Tibial artery (tissue), 4 donors: ENCODE data around the gene GPR55.

Source experiments
- DNase-seq, 2 donors: peaks; one replicate each; pipeline ENCODE4 v3.0.0-alpha.2; 2019
- H3K27ac ChIP-seq, 2 donors: fragments of 200-600 bp; sonication (generic) in 1 of 2; 1 replicate in 1 of 2; 2 replicates in 1 of 2; pipeline ENCODE4 v1.5.1; 2018 to 2019; ENCODE audit warnings: mild to moderate bottlenecking in 1 of 2
- H3K27me3 ChIP-seq, 2 donors: fragments of 200-600 bp; sonication (generic) in 1 of 2; one replicate each; pipeline versions ENCODE4 v1.5.1 to v1.6.0; 2016 to 2019
- H3K36me3 ChIP-seq, 3 donors: fragments of 200-600 bp; sonication (generic) in 2 of 3; one replicate each; pipeline ENCODE4 v1.5.1; 2016 to 2019; ENCODE audit warnings: mild to moderate bottlenecking in 2 of 3
- H3K4me1 ChIP-seq, 4 donors: fragments of 200-600 bp; sonication (generic) in 2 of 4; 1 replicate in 3 of 4; 2 replicates in 1 of 4; pipeline ENCODE4 v1.5.1; 2016 to 2019
- H3K4me3 ChIP-seq, 2 donors: fragments of 200-600 bp; sonication (generic) in 1 of 2; 1 replicate in 1 of 2; 2 replicates in 1 of 2; pipeline ENCODE4 v1.5.1; 2018 to 2019; ENCODE audit warnings: mild to moderate bottlenecking in 2 of 2
- H3K9me3 ChIP-seq, 3 donors: fragments of 200-600 bp; sonication (generic) in 1 of 3; one replicate each; pipeline ENCODE4 v1.5.1; 2016 to 2019
- intact Hi-C: fragments of 100-400 bp; cut with DNase I; formaldehyde crosslinking; loops from one replicate; pipeline ENCODE4 v1.15.0; 2023; ENCODE audit warnings: low total_unique reads
- TF ChIP-seq, protein P1 (sequence below), 2 experiments: fragments of 200-600 bp in 1 of 2; fragments of 450-650 bp in 1 of 2; IDR thresholded peaks; one replicate each; pipeline ENCODE4 v1.5.1; 2017 to 2019; ENCODE audit warnings: antibody characterized with exemption in 2 of 2, mild to moderate bottlenecking in 1 of 2, moderate library complexity in 1 of 2

Gene GPR55

DNA sequence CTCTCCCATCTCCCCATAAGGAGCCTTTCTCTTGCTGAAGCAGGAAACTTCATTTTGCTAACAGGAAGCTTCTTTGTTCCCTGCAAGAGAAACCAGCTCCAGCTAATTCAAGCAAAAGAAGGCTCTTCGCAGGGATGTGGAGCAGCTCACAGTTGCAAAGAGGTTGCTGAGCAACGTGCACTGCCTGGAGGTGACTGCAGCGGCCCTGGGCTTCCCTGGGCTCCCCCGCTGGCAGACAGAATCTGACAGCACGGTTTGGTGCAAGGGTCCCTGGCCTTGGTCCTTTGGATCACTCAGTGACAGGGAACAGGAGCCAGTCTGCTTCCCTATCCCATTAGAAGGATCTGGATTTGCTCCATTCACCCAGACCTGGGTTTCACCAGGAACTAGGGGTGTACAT, 25.8 kb downstream of the GPR55 start:
- no peaks in the 10 kb centered on the region for H3K4me1 ChIP-seq

DNA sequence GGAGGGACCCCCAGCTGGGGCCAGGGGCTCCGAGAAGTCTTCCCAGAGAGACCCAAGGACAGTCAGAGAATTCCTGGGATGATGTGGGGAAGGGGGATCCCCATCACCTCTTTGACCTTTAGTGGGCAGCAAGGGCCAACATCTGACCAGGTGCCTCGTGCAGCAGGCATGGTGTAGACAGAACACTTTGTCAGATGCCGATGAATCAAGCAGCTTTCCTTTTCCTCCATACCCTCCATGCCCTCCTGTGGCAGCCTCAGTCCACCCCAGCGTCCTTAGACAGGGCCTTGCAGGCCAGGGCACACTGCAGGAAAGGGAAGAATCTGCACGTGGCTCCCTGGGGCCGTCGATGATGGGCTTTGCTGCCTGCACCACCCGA, 26.3 kb downstream of the GPR55 start:
- Histone ChIP-seq H3K4me1 (no peaks in the 10 kb centered on the region), H3K27ac (no peak overlapping the region), H3K27me3 (peaks cover 0 to 42% of the 10 kb centered on the region in 2 donors), H3K9me3 (no peaks in the 10 kb centered on the region), H3K36me3 (no peaks in the 10 kb centered on the region), H3K4me3 (no peak overlapping the region)
- intact Hi-C loops, result no loop called here
- peak in 1 of 2 donors; percentile 54 for DNase-seq
- TF ChIP-seq, protein P1, sequence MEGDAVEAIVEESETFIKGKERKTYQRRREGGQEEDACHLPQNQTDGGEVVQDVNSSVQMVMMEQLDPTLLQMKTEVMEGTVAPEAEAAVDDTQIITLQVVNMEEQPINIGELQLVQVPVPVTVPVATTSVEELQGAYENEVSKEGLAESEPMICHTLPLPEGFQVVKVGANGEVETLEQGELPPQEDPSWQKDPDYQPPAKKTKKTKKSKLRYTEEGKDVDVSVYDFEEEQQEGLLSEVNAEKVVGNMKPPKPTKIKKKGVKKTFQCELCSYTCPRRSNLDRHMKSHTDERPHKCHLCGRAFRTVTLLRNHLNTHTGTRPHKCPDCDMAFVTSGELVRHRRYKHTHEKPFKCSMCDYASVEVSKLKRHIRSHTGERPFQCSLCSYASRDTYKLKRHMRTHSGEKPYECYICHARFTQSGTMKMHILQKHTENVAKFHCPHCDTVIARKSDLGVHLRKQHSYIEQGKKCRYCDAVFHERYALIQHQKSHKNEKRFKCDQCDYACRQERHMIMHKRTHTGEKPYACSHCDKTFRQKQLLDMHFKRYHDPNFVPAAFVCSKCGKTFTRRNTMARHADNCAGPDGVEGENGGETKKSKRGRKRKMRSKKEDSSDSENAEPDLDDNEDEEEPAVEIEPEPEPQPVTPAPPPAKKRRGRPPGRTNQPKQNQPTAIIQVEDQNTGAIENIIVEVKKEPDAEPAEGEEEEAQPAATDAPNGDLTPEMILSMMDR (IDR thresholded peaks at IDR 0.05), result no peak

More for the DNA sequence above, 25.8 kb downstream of the GPR55 start:
- H3K36me3 ChIP-seq, result no peaks in the 10 kb centered on the region
- no peak overlapping the region for H3K27ac ChIP-seq
- no peak overlapping the region for H3K4me3 ChIP-seq
- TF ChIP-seq, protein P1 (IDR thresholded peaks at IDR 0.05), result no peak
- H3K9me3 ChIP-seq, result no peaks in the 10 kb centered on the region
- DNase-seq, result peak in 1 of 2 donors; percentile 15
- peaks cover 0 to 40% of the 10 kb centered on the region in 2 donors for H3K27me3 ChIP-seq
- intact Hi-C loops, result no loop called here

DNA sequence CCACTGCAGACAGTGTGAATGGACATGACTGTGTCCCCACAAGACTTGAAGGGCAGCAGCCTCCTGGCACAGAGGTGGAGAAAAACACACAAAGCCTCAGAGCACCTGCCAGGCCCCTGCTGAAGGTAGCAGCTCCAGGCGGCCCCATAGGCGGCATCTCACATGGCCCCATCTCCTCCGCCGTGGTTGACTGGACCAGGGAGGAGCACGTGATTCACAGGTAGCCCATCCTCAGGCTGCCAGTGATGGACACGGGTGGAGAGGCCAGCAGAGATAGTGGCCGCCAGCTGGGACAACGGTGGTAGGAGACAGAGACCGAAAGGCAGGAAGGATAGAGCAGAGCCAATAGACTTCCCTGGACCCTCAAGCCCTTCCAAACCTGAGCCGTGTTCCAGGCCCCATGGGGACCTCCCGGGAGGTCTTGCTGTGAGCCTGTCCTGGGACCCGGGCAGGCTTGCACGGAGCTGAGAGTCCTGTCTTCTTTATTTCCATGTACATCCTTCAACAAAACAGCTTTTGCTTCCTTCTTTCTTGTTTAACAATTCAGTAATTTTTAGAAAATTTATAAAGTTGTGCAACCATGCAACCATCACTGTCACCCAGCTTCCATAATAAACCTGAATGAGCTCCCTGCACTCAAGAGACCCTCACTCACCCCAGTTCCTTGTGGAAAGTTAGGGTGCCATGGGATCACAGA, 26.9 kb downstream of the GPR55 start:
- Histone ChIP-seq H3K27ac (no peak overlapping the region), H3K36me3 (no peaks in the 10 kb centered on the region), H3K4me3 (no peak overlapping the region), H3K27me3 (peaks cover 0 to 43% of the 10 kb centered on the region in 2 donors), H3K4me1 (no peaks in the 10 kb centered on the region), H3K9me3 (no peaks in the 10 kb centered on the region)
- TF ChIP-seq, protein P1 (IDR thresholded peaks at IDR 0.05), result no peak
- peak in 1 of 2 donors; percentile 32 for DNase-seq
- intact Hi-C loops, result no loop called here

DNA sequence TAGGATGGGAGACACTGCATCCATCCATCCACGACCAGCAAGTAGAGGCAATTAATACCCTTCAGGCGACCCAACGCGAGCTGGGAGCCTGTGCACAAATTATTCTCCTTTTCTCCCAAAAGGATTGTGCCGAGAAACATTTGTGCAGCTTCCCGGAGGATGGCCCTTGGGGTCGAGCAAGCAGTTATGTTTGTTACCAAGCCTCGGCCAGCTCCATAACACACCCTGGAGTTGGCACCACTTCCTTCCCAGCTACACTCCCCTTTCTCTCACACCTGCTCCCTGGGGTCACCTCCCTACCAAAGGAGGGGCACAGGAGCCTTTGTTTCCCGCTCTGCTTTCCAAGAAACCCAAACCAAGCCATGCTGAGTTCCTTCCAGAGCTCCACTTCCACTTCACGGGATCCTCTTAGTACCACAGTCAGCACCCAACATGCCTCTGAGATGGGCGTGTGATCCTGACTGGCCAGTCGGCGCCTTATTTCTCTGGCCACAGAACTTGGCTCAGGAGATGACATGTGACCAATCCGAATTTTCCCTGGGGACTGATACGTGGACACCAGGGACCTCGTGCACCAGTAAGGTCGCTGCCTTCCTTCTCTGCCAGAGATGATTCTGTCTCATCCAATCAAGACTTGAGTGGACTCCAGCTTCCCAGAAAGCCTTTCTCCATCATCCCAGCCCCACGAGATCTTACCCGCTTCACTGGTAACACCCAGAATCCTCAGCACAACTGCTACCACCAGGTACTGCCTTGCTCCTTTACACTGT, 28.5 kb downstream of the GPR55 start:
- H3K27me3 ChIP-seq, result peaks cover 0 to 42% of the 10 kb centered on the region in 2 donors
- DNase-seq, result peak in 1 of 2 donors; percentile 31
- peaks cover 0 to 5% (median 0%) of the 10 kb centered on the region in 3 donors for H3K9me3 ChIP-seq
- no peak overlapping the region for H3K27ac ChIP-seq
- TF ChIP-seq, protein P1 (IDR thresholded peaks at IDR 0.05), result no peak
- no peaks in the 10 kb centered on the region for H3K36me3 ChIP-seq
- no peaks in the 10 kb centered on the region for H3K4me1 ChIP-seq
- no peak overlapping the region for H3K4me3 ChIP-seq
- intact Hi-C loops, result no loop called here

DNA sequence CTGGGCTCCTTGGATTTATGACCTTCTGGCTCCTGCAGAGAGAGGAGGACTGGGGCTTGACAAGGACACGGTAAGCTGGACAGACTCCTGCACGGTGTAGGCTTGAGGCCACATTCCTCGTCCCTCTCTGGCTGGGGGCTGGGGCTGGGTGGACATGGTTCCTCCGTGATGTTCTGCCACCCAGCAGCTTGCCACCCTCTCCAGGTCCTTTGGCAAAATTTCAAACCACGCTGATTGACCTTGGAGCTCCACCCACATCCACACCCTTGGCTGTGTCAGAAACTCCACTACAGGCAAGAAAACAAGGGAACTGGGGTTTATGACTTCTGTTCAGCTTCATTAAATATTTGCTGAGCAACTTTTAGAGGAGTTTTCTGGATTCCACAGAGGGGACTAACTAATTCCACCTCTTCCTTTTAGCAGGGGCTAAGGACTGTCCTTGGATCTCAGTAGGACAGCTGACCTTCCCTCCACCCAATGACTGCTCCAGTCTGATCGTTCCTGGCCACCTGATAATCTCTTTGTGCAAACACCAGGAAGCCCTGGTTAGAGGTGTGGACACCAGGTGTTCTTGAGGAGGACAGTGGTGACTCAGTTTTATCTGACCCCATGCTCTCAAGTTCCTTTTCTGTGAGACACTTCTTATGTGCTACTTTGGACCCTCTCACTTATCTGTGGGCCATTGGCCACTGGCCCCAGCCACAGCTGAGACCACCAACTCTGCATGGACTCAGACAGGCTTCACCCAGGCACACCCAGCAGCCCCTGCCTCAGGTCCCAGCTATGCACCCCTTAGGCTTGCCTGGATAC, 29.3 kb downstream of the GPR55 start:
- Histone ChIP-seq H3K27me3 (peaks cover 0 to 34% of the 10 kb centered on the region in 2 donors), H3K36me3 (no peaks in the 10 kb centered on the region), H3K27ac (no peak overlapping the region), H3K4me3 (no peak overlapping the region), H3K9me3 (peaks cover 0 to 5% (median 0%) of the 10 kb centered on the region in 3 donors), H3K4me1 (no peaks in the 10 kb centered on the region)
- TF ChIP-seq, protein P1 (IDR thresholded peaks at IDR 0.05), result no peak
- intact Hi-C loops, result no loop called here
- peak in 1 of 2 donors; percentile 43 for DNase-seq
